Lung (tissue), 12 donors: ENCODE data around the gene HABP2. TPM values are rescaled to one million over a fixed set of nuclear protein-coding genes. Genes with fewer than 3 reads are reported as not detected.

ENCODE experiments used
- ATAC-seq: fragments of 200-7000 bp; cut with Tn5 transposase; one replicate; pipeline ENCODE4 v1.9.1; 2020; ENCODE audit warnings: moderate number of reproducible peaks; ENCODE audit not compliant: insufficient read depth, low FRiP score
- DNase-seq, 3 donors: peaks; one replicate each; pipeline ENCODE4 v3.0.0-alpha.2; 2013 to 2017
- H3K27ac ChIP-seq, 2 donors: one replicate each; pipeline ENCODE4 v1.5.1; 2013; ENCODE audit warnings: mild to moderate bottlenecking in 2 of 2, moderate library complexity in 2 of 2, control low read depth in 1 of 2, inconsistent platforms in 1 of 2, low read depth in 1 of 2, low read length in 1 of 2
- H3K27me3 ChIP-seq, 3 donors: one replicate each; pipeline ENCODE4 v1.5.1; 2013; ENCODE audit warnings: low read length in 2 of 3; ENCODE audit not compliant: control insufficient read depth in 3 of 3, insufficient read depth in 3 of 3
- H3K36me3 ChIP-seq, 4 donors: one replicate each; pipeline ENCODE4 v1.5.1; 2013; ENCODE audit warnings: low read length in 4 of 4, mild to moderate bottlenecking in 1 of 4, moderate library complexity in 1 of 4; ENCODE audit not compliant: control insufficient read depth in 4 of 4, insufficient read depth in 4 of 4
- H3K4me1 ChIP-seq, 5 donors: one replicate each; pipeline ENCODE4 v1.5.1; 2013; ENCODE audit warnings: low read length in 5 of 5, mild to moderate bottlenecking in 2 of 5, moderate library complexity in 1 of 5; ENCODE audit not compliant: control insufficient read depth in 5 of 5, insufficient read depth in 5 of 5
- H3K4me3 ChIP-seq: one replicate; pipeline ENCODE4 v1.5.1; 2013; ENCODE audit warnings: mild to moderate bottlenecking, control low read depth, moderate library complexity
- H3K9ac ChIP-seq, 2 donors: one replicate each; pipeline ENCODE4 v1.5.1; 2013; ENCODE audit warnings: low read length in 2 of 2, control low read depth in 1 of 2; ENCODE audit not compliant: insufficient read depth in 1 of 2
- H3K9me3 ChIP-seq, 4 donors: one replicate each; pipeline ENCODE4 v1.5.1; 2013; ENCODE audit warnings: low read length in 3 of 4, mild to moderate bottlenecking in 1 of 4, moderate library complexity in 1 of 4; ENCODE audit not compliant: control insufficient read depth in 4 of 4, insufficient read depth in 3 of 4
- CTCF ChIP-seq: IDR thresholded peaks from 2 replicates; pipeline ENCODE4 v1.5.1; 2012; ENCODE audit warnings: mild to moderate bottlenecking; ENCODE audit errors: control extremely low read depth, extremely low read depth
- WGBS, 2 donors: extraction: QIAGEN DNeasy Blood & Tissue Kit; methylation state at CpG; one replicate each; pipeline ENCODE4 v1.1.7; 2013; 5-methylcytosine and 5-hydroxymethylcytosine counted together
- polyA plus RNA-seq, 2 donors: library from polyadenylated mRNA; stranded (reverse); fragments of 200-250 nt; gene quantifications; one replicate each; pipeline ENCODE4 v1.2.1, GENCODE V29; 2013
- total RNA-seq, 2 donors: library from RNA; depleted of rRNA in 1 of 2; stranded (reverse); fragments of >200 nt in 1 of 2; gene quantifications; one replicate each; pipeline ENCODE4 v1.2.1, GENCODE V29; 2014 to 2021
- donor health status: control.
- donor health status: control.
- donor health status: Bipolar disorder and iron deficiency.
- donor health status: healthy.
- donor health status: DM: yes; HTN: yes; CAD: no.

HABP2 gene
- total and polyA plus RNA-seq, 4 donors = 0.10 to 1.3 (median 0.65) TPM

DNA sequence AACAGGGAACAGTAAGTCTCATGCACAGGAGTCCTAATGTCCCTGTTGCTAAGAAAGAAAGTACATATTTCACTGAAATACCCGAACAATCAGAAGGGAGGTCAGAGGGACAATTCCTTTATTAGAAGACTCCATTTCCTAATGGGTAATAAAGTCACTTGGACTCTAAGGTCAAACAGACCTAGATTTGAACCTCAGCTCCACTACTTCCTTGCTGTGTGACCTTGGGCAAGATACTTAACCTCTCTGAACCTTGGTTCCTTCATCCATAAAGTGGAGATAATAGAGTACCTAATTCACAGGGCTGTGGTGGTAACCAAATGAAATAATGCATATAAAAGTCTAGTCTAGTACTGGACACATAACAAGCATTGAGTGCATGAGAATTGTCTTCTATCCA, 29.2 kb upstream of the HABP2 start:
- no peak for TF ChIP-seq CTCF
- no peaks in the 10 kb centered on the region for H3K36me3 ChIP-seq
- H3K27me3 ChIP-seq = no peaks in the 10 kb centered on the region
- ATAC-seq (no peak), DNase-seq (no peak)
- H3K9me3 ChIP-seq = peaks cover 0 to 2% (median 0%) of the 10 kb centered on the region in 4 donors
- no peak overlapping the region for H3K4me3 ChIP-seq
- 82 to 83% methylated on average over 1 of the region's 1 CpG for WGBS, 2 donors
- no peak overlapping the region for H3K27ac ChIP-seq
- no peak overlapping the region for H3K9ac ChIP-seq
- peaks cover 0 to 14% (median 4%) of the 10 kb centered on the region in 5 donors for H3K4me1 ChIP-seq

DNA sequence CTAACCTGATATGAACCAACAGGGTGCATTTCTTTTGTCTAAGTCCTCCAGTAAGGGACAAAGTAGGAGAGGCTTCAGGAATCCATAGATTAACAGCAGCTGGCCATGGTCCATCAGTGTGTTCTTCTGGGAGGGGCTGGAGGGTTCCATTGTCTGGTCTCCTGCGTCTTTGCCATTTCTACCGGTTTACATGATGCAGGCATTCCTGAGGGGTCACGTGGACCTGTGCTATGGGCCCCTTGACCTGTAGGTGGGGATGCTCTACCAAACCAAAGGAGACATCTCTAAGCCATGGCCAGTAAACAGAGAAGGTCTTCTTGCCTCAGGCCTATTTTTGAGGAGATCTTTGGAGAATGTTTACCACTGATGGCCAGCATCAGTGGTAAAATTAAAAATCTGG, 28.7 kb upstream of the HABP2 start:
- WGBS, 2 donors = 60 to 71% methylated on average over 3 of the region's 3 CpGs
- no peak overlapping the region for H3K4me3 ChIP-seq
- ATAC-seq (no peak), DNase-seq (no peak)
- H3K9me3 ChIP-seq = peaks cover 0 to 2% (median 0%) of the 10 kb centered on the region in 4 donors
- no peak for TF ChIP-seq CTCF
- H3K36me3 ChIP-seq = no peaks in the 10 kb centered on the region
- H3K4me1 ChIP-seq = peaks cover 0 to 11% (median 3%) of the 10 kb centered on the region in 5 donors
- no peak overlapping the region for H3K9ac ChIP-seq
- no peaks in the 10 kb centered on the region for H3K27me3 ChIP-seq
- H3K27ac ChIP-seq = no peak overlapping the region

DNA sequence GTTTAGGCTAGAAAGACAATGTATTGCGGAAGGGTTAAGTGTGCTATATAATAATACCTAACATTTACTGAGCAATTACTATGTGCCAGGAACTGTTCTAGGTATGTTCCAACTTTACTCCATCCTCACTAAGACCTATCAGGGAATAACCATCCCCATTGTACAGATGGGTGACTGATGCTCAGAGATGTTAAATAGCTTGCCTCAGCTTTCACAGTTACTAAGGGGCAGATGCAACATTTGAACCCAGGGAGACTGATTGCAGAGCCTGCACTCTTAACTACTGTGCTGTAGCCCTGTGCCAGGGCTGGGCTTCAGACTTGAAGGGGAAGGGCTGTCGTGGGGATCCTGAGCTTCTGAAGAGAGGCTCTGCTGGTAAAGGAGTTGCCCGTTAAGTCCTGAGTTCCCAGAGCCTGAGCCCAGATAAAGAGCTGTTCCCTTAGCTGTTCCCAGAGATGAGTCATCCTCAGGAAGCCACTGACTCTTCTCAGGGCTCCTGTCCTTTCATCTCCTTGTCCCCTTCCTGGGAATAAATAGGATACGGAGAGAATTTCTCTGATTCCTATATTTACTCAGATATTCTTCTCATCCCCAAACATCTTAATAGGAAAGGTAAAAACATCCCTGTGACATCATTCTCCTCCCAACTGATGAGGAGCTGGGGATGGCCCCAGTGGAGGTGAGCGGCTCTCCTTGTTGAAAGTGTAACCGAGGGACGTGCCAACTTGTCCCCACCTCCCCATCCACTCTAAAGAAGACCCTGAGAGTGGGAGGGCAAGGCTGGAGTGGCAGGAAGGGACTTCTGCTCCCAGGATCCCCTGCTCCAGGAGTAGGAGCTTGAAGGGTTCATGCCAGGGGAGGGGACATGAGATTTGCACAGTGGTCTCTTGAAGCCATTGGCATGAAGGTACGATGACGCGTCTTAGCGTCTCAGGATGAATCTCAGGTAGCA, 28.0 kb upstream of the HABP2 start:
- Histone ChIP-seq H3K4me3 (no peak overlapping the region), H3K36me3 (no peaks in the 10 kb centered on the region), H3K9ac (no peak overlapping the region), H3K27ac (no peak overlapping the region), H3K9me3 (peaks cover 0 to 2% (median 0%) of the 10 kb centered on the region in 4 donors), H3K27me3 (no peaks in the 10 kb centered on the region), H3K4me1 (peaks cover 0 to 11% (median 3%) of the 10 kb centered on the region in 5 donors)
- no peak for TF ChIP-seq CTCF
- no peak for ATAC-seq
- DNase-seq = no peak
- WGBS, 2 donors = 88 to 92% methylated on average over 11 of the region's 11 CpGs
